H1 (cell line): ENCODE measurements around the gene GCNT1. TPM values are rescaled to one million over a fixed set of nuclear protein-coding genes. Genes with fewer than 3 reads are reported as not detected.

Experiments
- CTCF ChIA-PET: fragments of 300-600 bp; sonication (Branson Sonifier 250); formaldehyde crosslinking; loops from one replicate; lab custom pipeline; 2021; ENCODE audit not compliant: partially characterized antibody; lab: Charles Lee
- POLR2A ChIA-PET: fragments of 300-600 bp; sonication (Branson Sonifier 250); formaldehyde crosslinking; loops from one replicate; lab custom pipeline; 2021; ENCODE audit warnings: inconsistent platforms; ENCODE audit not compliant: partially characterized antibody; lab: Charles Lee
- DNase-seq, 2 experiments: peaks; one replicate each; pipeline versions ENCODE4 v3.0.0 to v3.0.0-alpha.2; 2010 to 2022; ENCODE audit warnings: low spot score in 2 of 2, low read depth in 1 of 2, mixed read lengths in 1 of 2
- FAIRE-seq: peaks from 2 replicates; lab custom pipeline; 2011; peaks lifted over from hg19 to GRCh38; lab: Jason Lieb, UNC
- H2AFZ ChIP-seq: 2 replicates; pipeline ENCODE4 v1.8.1; 2012; ENCODE audit warnings: low read length, inconsistent platforms
- H2AK5ac ChIP-seq: 2 replicates; pipeline ENCODE4 v1.6.1; 2013; ENCODE audit warnings: low read depth, low read length
- H2BK120ac ChIP-seq: replicated peaks from 2 replicates; pipeline ENCODE3; 2013; ENCODE audit warnings: low read depth, low read length, inconsistent platforms
- H2BK12ac ChIP-seq: 2 replicates; pipeline ENCODE4 v1.6.1; 2013; ENCODE audit warnings: low read depth, low read length
- H2BK15ac ChIP-seq: 2 replicates; pipeline ENCODE4 v1.6.1; 2013; ENCODE audit warnings: low read length
- H2BK20ac ChIP-seq: 2 replicates; pipeline ENCODE4 v1.6.1; 2013; ENCODE audit warnings: low read length
- H2BK5ac ChIP-seq: 2 replicates; pipeline ENCODE4 v1.6.1; 2013; ENCODE audit warnings: low read depth, low read length
- H3K14ac ChIP-seq: 2 replicates; pipeline ENCODE4 v1.6.1; 2013; ENCODE audit warnings: inconsistent platforms; ENCODE audit not compliant: insufficient read length
- H3K18ac ChIP-seq: 2 replicates; pipeline ENCODE4 v1.6.1; 2013; ENCODE audit warnings: low read length; ENCODE audit errors: extremely low read depth
- H3K23ac ChIP-seq: 2 replicates; pipeline ENCODE4 v1.6.1; 2013; ENCODE audit warnings: inconsistent platforms; ENCODE audit not compliant: insufficient read length
- H3K23me2 ChIP-seq: 2 replicates; pipeline ENCODE4 v1.6.1; 2013; ENCODE audit warnings: low read depth, low read length
- H3K27ac ChIP-seq: 2 replicates; pipeline ENCODE4 v1.6.1; 2011; ENCODE audit warnings: low read depth, low read length, inconsistent platforms
- H3K27me3 ChIP-seq, 4 experiments: replicated peaks in 1 of 4; 1 replicate in 1 of 4; 2 replicates in 3 of 4; pipeline versions ENCODE4 v1.6.1 to v1.8.1; 2011 to 2013; ENCODE audit warnings: low read length in 3 of 4, mild to moderate bottlenecking in 3 of 4, inconsistent platforms in 2 of 4, mixed read lengths in 2 of 4, moderate library complexity in 1 of 4; ENCODE audit not compliant: control insufficient read depth in 3 of 4, insufficient read depth in 3 of 4; ENCODE audit errors: extremely low read depth in 1 of 4
- H3K36me3 ChIP-seq, 4 experiments: 2 replicates each; pipeline versions ENCODE4 v1.6.1 to v1.8.1; 2011 to 2013; ENCODE audit warnings: mild to moderate bottlenecking in 4 of 4, low read length in 3 of 4, moderate library complexity in 2 of 4, control low read depth in 1 of 4, inconsistent platforms in 1 of 4; ENCODE audit not compliant: insufficient read depth in 4 of 4, control insufficient read depth in 2 of 4
- H3K4ac ChIP-seq: replicated peaks from 2 replicates; pipeline ENCODE3; 2013; ENCODE audit warnings: low read length, low read depth, mixed read lengths, inconsistent platforms; ENCODE audit not compliant: insufficient read length
- H3K4me1 ChIP-seq, 4 experiments: replicated peaks in 1 of 4; 1 replicate in 1 of 4; 2 replicates in 3 of 4; pipeline versions ENCODE4 v1.6.1 to v1.8.1; 2011 to 2013; ENCODE audit warnings: low read length in 3 of 4, inconsistent platforms in 2 of 4, mixed read lengths in 1 of 4; ENCODE audit not compliant: insufficient read depth in 4 of 4, control insufficient read depth in 3 of 4
- H3K4me2 ChIP-seq, 2 experiments: 2 replicates each; pipeline versions ENCODE4 v1.6.1 to v1.8.1; 2011 to 2013; ENCODE audit warnings: low read depth in 2 of 2, low read length in 2 of 2, control low read depth in 1 of 2, inconsistent platforms in 1 of 2, mild to moderate bottlenecking in 1 of 2; ENCODE audit not compliant: insufficient read depth in 1 of 2
- H3K4me3 ChIP-seq, 4 experiments: fragments of 200-600, 300-600 bp in 1 of 4; sonication (generic), shearing (Covaris generic), sonication (Bioruptor Twin) in 1 of 4; 2 replicates each; pipeline versions ENCODE4 v1.5.1 to v1.8.1; 2011 to 2016; ENCODE audit warnings: low read length in 4 of 4, low read depth in 3 of 4, control low read depth in 2 of 4, inconsistent platforms in 2 of 4, mild to moderate bottlenecking in 2 of 4, mixed read lengths in 1 of 4, moderate library complexity in 1 of 4; ENCODE audit not compliant: insufficient read depth in 2 of 4; ENCODE audit errors: extremely low read depth in 1 of 4
- H3K56ac ChIP-seq: replicated peaks from 2 replicates; pipeline ENCODE3; 2013; ENCODE audit warnings: low read depth, mild to moderate bottlenecking, mixed read lengths, low read length, inconsistent platforms; ENCODE audit not compliant: insufficient read length
- H3K79me1 ChIP-seq: 2 replicates; pipeline ENCODE4 v1.6.1; 2013; ENCODE audit warnings: low read depth, low read length, control low read depth
- H3K79me2 ChIP-seq, 2 experiments: 2 replicates each; pipeline versions ENCODE4 v1.6.1 to v1.8.1; 2012 to 2013; ENCODE audit warnings: low read length in 2 of 2, mild to moderate bottlenecking in 2 of 2, inconsistent platforms in 1 of 2; ENCODE audit not compliant: insufficient read depth in 2 of 2, control insufficient read depth in 1 of 2
- H3K9ac ChIP-seq, 4 experiments: replicated peaks in 1 of 4; 1 replicate in 1 of 4; 2 replicates in 3 of 4; pipeline versions ENCODE4 v1.6.1 to v1.8.1; 2011 to 2013; ENCODE audit warnings: low read depth in 3 of 4, low read length in 3 of 4, control low read depth in 2 of 4, mild to moderate bottlenecking in 2 of 4, moderate library complexity in 2 of 4, inconsistent platforms in 1 of 4; ENCODE audit errors: extremely low read depth in 1 of 4
- H3K9me3 ChIP-seq, 2 experiments: 2 replicates each; pipeline versions ENCODE4 v1.6.1 to v1.8.1; 2012 to 2013; ENCODE audit warnings: mild to moderate bottlenecking in 2 of 2, moderate library complexity in 2 of 2, control low read depth in 1 of 2, inconsistent platforms in 1 of 2, low read depth in 1 of 2, low read length in 1 of 2, mixed read lengths in 1 of 2; ENCODE audit not compliant: insufficient read depth in 2 of 2
- H4K20me1 ChIP-seq, 2 experiments: replicated peaks in 1 of 2; 2 replicates each; pipeline versions ENCODE3 to v1.8.1; 2011 to 2013; ENCODE audit warnings: inconsistent platforms in 2 of 2, low read length in 2 of 2, mild to moderate bottlenecking in 1 of 2; ENCODE audit not compliant: insufficient read depth in 2 of 2, control insufficient read depth in 1 of 2
- H4K5ac ChIP-seq: 2 replicates; pipeline ENCODE4 v1.6.1; 2013; ENCODE audit warnings: low read length, low read depth, mixed read lengths, inconsistent platforms; ENCODE audit not compliant: insufficient read length
- H4K8ac ChIP-seq: 2 replicates; pipeline ENCODE4 v1.8.0; 2013; ENCODE audit warnings: mild to moderate bottlenecking, moderate library complexity, low read length, inconsistent platforms; ENCODE audit not compliant: insufficient read depth; ENCODE audit errors: extremely low read depth
- H4K91ac ChIP-seq: replicated peaks from 2 replicates; pipeline ENCODE3; 2013; ENCODE audit warnings: low read length, mixed read lengths, inconsistent platforms; ENCODE audit not compliant: insufficient read length
- ASH2L ChIP-seq: fragments of 200-600, 300-600 bp; sonication (generic); IDR thresholded peaks from one replicate; pipeline ENCODE4 v1.7.1; 2017; ENCODE audit warnings: low read length
- BCL11A ChIP-seq, 2 experiments: IDR thresholded peaks; one replicate each; pipeline ENCODE4 v1.6.1; 2011; ENCODE audit warnings: low read depth in 2 of 2, low read length in 2 of 2, mild to moderate bottlenecking in 2 of 2
- CTBP2 ChIP-seq: IDR thresholded peaks from 2 replicates; pipeline ENCODE4 v1.7.0; 2011; ENCODE audit warnings: borderline replicate concordance, mild to moderate bottlenecking, moderate library complexity, mixed read lengths, low read length; ENCODE audit not compliant: insufficient read depth, insufficient read length
- EP300 ChIP-seq, 2 experiments: IDR thresholded peaks; 1 replicate in 1 of 2; 2 replicates in 1 of 2; pipeline ENCODE4 v1.6.1; 2011 to 2012; ENCODE audit warnings: low read depth in 2 of 2, low read length in 2 of 2, mild to moderate bottlenecking in 2 of 2, borderline replicate concordance in 1 of 2, inconsistent platforms in 1 of 2, moderate library complexity in 1 of 2
- GABPA ChIP-seq: IDR thresholded peaks from 2 replicates; pipeline ENCODE4 v1.6.1; 2011; ENCODE audit warnings: mild to moderate bottlenecking, low read length, moderate library complexity, borderline replicate concordance; ENCODE audit not compliant: insufficient read depth
- HDAC6 ChIP-seq: IDR thresholded peaks from one replicate; pipeline ENCODE4 v1.7.1; 2012; ENCODE audit warnings: low read depth, mild to moderate bottlenecking, inconsistent platforms, low read length, moderate library complexity
- JUN ChIP-seq: IDR thresholded peaks from 2 replicates; pipeline ENCODE4 v1.6.1; 2011; ENCODE audit warnings: low read depth, mild to moderate bottlenecking, improper control_type of control experiment, low read length
- MAFK ChIP-seq: IDR thresholded peaks from 2 replicates; pipeline ENCODE4 v1.6.1; 2012; ENCODE audit warnings: low read depth, mild to moderate bottlenecking, improper control_type of control experiment, low read length
- MAX ChIP-seq: IDR thresholded peaks from 2 replicates; pipeline ENCODE4 v1.6.1; 2012; ENCODE audit warnings: inconsistent platforms
- SAP30 ChIP-seq: fragments of 300-600 bp; sonication (generic); IDR thresholded peaks from 2 replicates; pipeline ENCODE4 v1.7.1; 2012; ENCODE audit warnings: low read length, moderate library complexity, mild to moderate bottlenecking, inconsistent platforms; ENCODE audit not compliant: insufficient read depth, insufficient replicate concordance
- SP4 ChIP-seq: IDR thresholded peaks from 2 replicates; pipeline ENCODE4 v1.6.1; 2012; ENCODE audit warnings: low read length, inconsistent platforms
- SRF ChIP-seq: IDR thresholded peaks from 2 replicates; pipeline ENCODE4 v1.6.1; 2011; ENCODE audit warnings: mild to moderate bottlenecking, low read depth, low read length, moderate library complexity
- SUZ12 ChIP-seq: fragments of 200-600 bp; sonication (generic); IDR thresholded peaks from 2 replicates; pipeline ENCODE4 v1.6.1; 2012; ENCODE audit warnings: mild to moderate bottlenecking, inconsistent platforms, low read length, moderate library complexity, mixed read lengths
- TAF1 ChIP-seq: IDR thresholded peaks from 2 replicates; pipeline ENCODE4 v1.6.1; 2011; ENCODE audit warnings: mild to moderate bottlenecking, low read depth, low read length
- TAF7 ChIP-seq: optimal IDR thresholded peaks from 2 replicates; pipeline ENCODE3; 2011; ENCODE audit warnings: low read depth, mild to moderate bottlenecking, inconsistent platforms, low read length, moderate library complexity, borderline replicate concordance
- WGBS, 2 experiments: shearing (Covaris generic) in 1 of 2; methylation state at CpG; one replicate each; pipeline versions ENCODE4 v1.1.6 to v1.1.7; 2013 to 2015; ENCODE audit warnings: low lambda C conversion rate in 2 of 2, mixed read lengths in 2 of 2, inconsistent platforms in 1 of 2, low coverage in 1 of 2, missing lambda C conversion rate in 1 of 2; ENCODE audit not compliant: insufficient replicate concordance in 2 of 2, insufficient coverage in 1 of 2, insufficient read length in 1 of 2; ENCODE audit errors: extremely low coverage in 1 of 2, missing lambda C conversion rate in 1 of 2; 5-methylcytosine and 5-hydroxymethylcytosine counted together
- polyA plus RNA-seq, 7 experiments: library from polyadenylated mRNA; depleted of rRNA in 3 of 7; stranded (reverse) in 5 of 7; unstranded in 2 of 7; fragments of >200 nt in 5 of 7; fragments of 200-250 nt in 2 of 7; gene quantifications; 1 replicate in 5 of 7; 2 replicates in 1 of 7; 4 replicates in 1 of 7; pipeline versions ENCODE4 v1.2.1 to v1.2.3, GENCODE V29; 2011 to 2013; ENCODE audit warnings: missing spikeins in 2 of 7, mixed read lengths in 2 of 7
- total RNA-seq: library from RNA; stranded (reverse); fragmentation: NEBNext Ultra II Directional; extraction: Animal tissue kit (Norgen Biotek cat#: 25700); gene quantifications from 2 replicates; pipeline ENCODE4 v1.2.1, GENCODE V29; 2021

Gene GCNT1
- total and polyA plus RNA-seq, 2 of the 8 experiments (the other 6 are each of a cell fraction or from before 2014, with no cell fraction given): 13.0 to 16.5 TPM

- no peak overlapping the region for H3K23ac ChIP-seq
- H4K20me1 ChIP-seq: no peaks in the 10 kb centered on the region
- no peaks in the 10 kb centered on the region for H3K23me2 ChIP-seq
- H3K79me2 ChIP-seq: no peaks in the 10 kb centered on the region
- H3K36me3 ChIP-seq: no peaks in the 10 kb centered on the region
- H2BK5ac ChIP-seq: no peak overlapping the region
- ChIA-PET POLR2A (no interaction called here), CTCF (interaction anchor here (1.7 kb wide), 1 partner anchor 70 kb away, joined by 4 read pairs; no protein-coding TSS in a partner anchor)
- H3K4ac ChIP-seq: no peak overlapping the region
- DNase-seq (no peak), FAIRE-seq (no peak)
- H3K27ac ChIP-seq: no peak overlapping the region
- H3K9ac ChIP-seq: no peak overlapping the region
- H3K4me1 ChIP-seq: no peaks in the 10 kb centered on the region
- WGBS, 2 experiments: 94% methylated on average over 3 of the region's 3 CpGs; no CpG with 5 or more reads in 1 of the 2 experiments
- no peak overlapping the region for H2AK5ac ChIP-seq
- no peak overlapping the region for H4K5ac ChIP-seq
- H2BK120ac ChIP-seq: no peak overlapping the region
- no peak overlapping the region for H3K4me2 ChIP-seq
- H2BK12ac ChIP-seq: no peak overlapping the region
- TF ChIP-seq SAP30 (no peak), TAF1 (no peak), ASH2L (no peak), HDAC6 (no peak), CTBP2 (no peak), MAX (no peak), BCL11A (IDR thresholded peaks at IDR 0.05; ENCODE audit: low read depth in 2 of 2, low read length in 2 of 2) (no peak), EP300 (IDR thresholded peaks at IDR 0.05; ENCODE audit: borderline replicate concordance in 1 of 2, low read depth in 2 of 2, low read length in 2 of 2) (no peak), MAFK (no peak), SP4 (no peak), GABPA (no peak), SUZ12 (no peak), TAF7 (no peak), JUN (no peak), SRF (no peak)
- H2BK15ac ChIP-seq: no peak overlapping the region
- H3K79me1 ChIP-seq: no peaks in the 10 kb centered on the region
- no peaks in the 10 kb centered on the region for H3K27me3 ChIP-seq
- no peak overlapping the region for H3K4me3 ChIP-seq
- H3K56ac ChIP-seq: no peak overlapping the region
- H3K18ac ChIP-seq: no peak overlapping the region
- no peak overlapping the region for H2AFZ ChIP-seq
- H4K8ac ChIP-seq: no peak overlapping the region
- H3K9me3 ChIP-seq: no peaks in the 10 kb centered on the region
- no peak overlapping the region for H4K91ac ChIP-seq
- no peak overlapping the region for H3K14ac ChIP-seq
- H2BK20ac ChIP-seq: no peak overlapping the region
These were observed 57.9 kb downstream of the GCNT1 start for GRCh38 chr9:76516871-76517270.
